T-helper 17 cell (primary cell): ENCODE data around the gene ERCC6. TPM values are rescaled to one million over a fixed set of nuclear protein-coding genes. Genes with fewer than 3 reads are reported as not detected.

ENCODE experiments used
- ATAC-seq: fragments of 150-1000 bp; cut with Tn5 transposase; 2 replicates; pipeline ENCODE4 v1.10.0; 2021; ENCODE audit warnings: mild to moderate bottlenecking, moderate library complexity
- DNase-seq, 3 donors: peaks; one replicate each; pipeline versions ENCODE4 v3.0.0 to v3.0.0-alpha.2; 2020 to 2021
- H3K9me3 ChIP-seq: one replicate; pipeline ENCODE4 v1.7.0; 2013; ENCODE audit warnings: low read length, mild to moderate bottlenecking; ENCODE audit not compliant: control insufficient read depth, poor library complexity, severe bottlenecking
- H3K27ac Mint-ChIP-seq: one replicate; pipeline ENCODE4 v1.8.0; 2022; ENCODE audit warnings: mild to moderate bottlenecking, moderate library complexity, mixed read lengths
- H3K27me3 Mint-ChIP-seq: one replicate; pipeline ENCODE4 v1.8.0; 2022; ENCODE audit warnings: mixed read lengths
- H3K36me3 Mint-ChIP-seq: one replicate; pipeline ENCODE4 v1.8.0; 2022; ENCODE audit warnings: low read depth, mixed read lengths
- H3K4me1 Mint-ChIP-seq: one replicate; pipeline ENCODE4 v1.8.0; 2022; ENCODE audit warnings: mild to moderate bottlenecking, mixed read lengths
- H3K4me3 Mint-ChIP-seq: one replicate; pipeline ENCODE4 v1.8.0; 2022; ENCODE audit warnings: mild to moderate bottlenecking, moderate library complexity, mixed read lengths
- total RNA-seq, 4 donors: library from RNA in 2 of 4; stranded (reverse) in 2 of 4; gene quantifications; one replicate each; pipeline ENCODE4 v1.2.3 and lab custom pipeline; 2022 to 2026

ERCC6 gene
- total RNA-seq, 2 donors from 2014 or later = 29.2 to 38.5 TPM

- Mint-ChIP-seq H3K4me3 (no peak overlapping the region), H3K27ac (no peak overlapping the region), H3K4me1 (peaks cover 24% of the 10 kb centered on the region), H3K36me3 (peaks cover 10% of the 10 kb centered on the region), H3K27me3 (no peaks in the 10 kb centered on the region)
- H3K9me3 ChIP-seq = no peaks in the 10 kb centered on the region
- ATAC-seq (no peak), DNase-seq (no peak)
Measured at GRCh38 chr10:49497358-49497757, 41.6 kb downstream of the ERCC6 start.

- Mint-ChIP-seq H3K4me3 (no peak overlapping the region), H3K4me1 (peaks cover 17% of the 10 kb centered on the region), H3K27ac (no peak overlapping the region), H3K36me3 (peaks cover 9% of the 10 kb centered on the region), H3K27me3 (no peaks in the 10 kb centered on the region)
- DNase-seq = no peak
- H3K9me3 ChIP-seq = no peaks in the 10 kb centered on the region
- ATAC-seq = no peak
Measured at GRCh38 chr10:49488056-49488717, 50.7 kb downstream of the ERCC6 start.

GRCh38 chr10:49486738-49487137, 52.2 kb downstream of the ERCC6 start:
- Mint-ChIP-seq H3K36me3 (peaks cover 10% of the 10 kb centered on the region), H3K27me3 (no peaks in the 10 kb centered on the region), H3K27ac (no peak overlapping the region), H3K4me1 (peaks cover 15% of the 10 kb centered on the region), H3K4me3 (no peak overlapping the region)
- no peak for ATAC-seq
- H3K9me3 ChIP-seq = no peaks in the 10 kb centered on the region
- no peak for DNase-seq

GRCh38 chr10:49486009-49486408, 52.9 kb downstream of the ERCC6 start:
- no peak for DNase-seq
- H3K9me3 ChIP-seq = no peaks in the 10 kb centered on the region
- no peaks in the 10 kb centered on the region for H3K27me3 Mint-ChIP-seq
- H3K4me3 Mint-ChIP-seq = no peak overlapping the region
- no peak for ATAC-seq
- H3K27ac Mint-ChIP-seq = no peak overlapping the region
- H3K36me3 Mint-ChIP-seq = peaks cover 12% of the 10 kb centered on the region
- peaks cover 17% of the 10 kb centered on the region for H3K4me1 Mint-ChIP-seq

- Mint-ChIP-seq H3K27me3 (no peaks in the 10 kb centered on the region), H3K4me3 (no peak overlapping the region), H3K4me1 (peaks cover 17% of the 10 kb centered on the region), H3K27ac (no peak overlapping the region), H3K36me3 (peaks cover 10% of the 10 kb centered on the region)
- H3K9me3 ChIP-seq = no peaks in the 10 kb centered on the region
- ATAC-seq = no peak
- DNase-seq = no peak
Measured at GRCh38 chr10:49484486-49485235, 54.3 kb downstream of the ERCC6 start.

- Mint-ChIP-seq H3K4me3 (no peak overlapping the region), H3K27me3 (no peaks in the 10 kb centered on the region), H3K27ac (no peak overlapping the region), H3K4me1 (peaks cover 6% of the 10 kb centered on the region), H3K36me3 (peaks cover 31% of the 10 kb centered on the region)
- no peak for ATAC-seq
- DNase-seq = no peak
- no peaks in the 10 kb centered on the region for H3K9me3 ChIP-seq
Measured at GRCh38 chr10:49478819-49479218, 60.1 kb downstream of the ERCC6 start.

GRCh38 chr10:49474901-49475300, 64.0 kb downstream of the ERCC6 start:
- ATAC-seq (no peak), DNase-seq (no peak)
- Mint-ChIP-seq H3K4me1 (peaks cover 5% of the 10 kb centered on the region), H3K4me3 (no peak overlapping the region), H3K27ac (no peak overlapping the region), H3K27me3 (no peaks in the 10 kb centered on the region), H3K36me3 (peaks cover 42% of the 10 kb centered on the region)
- H3K9me3 ChIP-seq = no peaks in the 10 kb centered on the region

- ATAC-seq (no peak), DNase-seq (no peak)
- Mint-ChIP-seq H3K27ac (no peak overlapping the region), H3K4me1 (peaks cover 3% of the 10 kb centered on the region), H3K36me3 (peaks cover 31% of the 10 kb centered on the region), H3K4me3 (no peak overlapping the region), H3K27me3 (no peaks in the 10 kb centered on the region)
- no peaks in the 10 kb centered on the region for H3K9me3 ChIP-seq
Measured at GRCh38 chr10:49471532-49471931, 67.4 kb downstream of the ERCC6 start.

- ATAC-seq (no peak), DNase-seq (no peak)
- H3K27me3 Mint-ChIP-seq = no peaks in the 10 kb centered on the region
- no peak overlapping the region for H3K4me3 Mint-ChIP-seq
- H3K9me3 ChIP-seq = no peaks in the 10 kb centered on the region
- H3K27ac Mint-ChIP-seq = no peak overlapping the region
- peaks cover 22% of the 10 kb centered on the region for H3K36me3 Mint-ChIP-seq
- H3K4me1 Mint-ChIP-seq = no peaks in the 10 kb centered on the region
Measured at GRCh38 chr10:49465736-49466135, 73.2 kb downstream of the ERCC6 start.

Other genes starting within 250 kb of the ERCC6 start
- not detected for gene C10orf71, start 240.0 kb downstream of the ERCC6 start, total RNA-seq
- not detected for gene DRGX, start 143.0 kb downstream of the ERCC6 start, total RNA-seq
- not detected for gene SLC18A3, start 71.2 kb upstream of the ERCC6 start, total RNA-seq
- not detected for gene CHAT, start 74.9 kb upstream of the ERCC6 start, total RNA-seq
- not detected for gene C10orf53, start 140.5 kb upstream of the ERCC6 start, total RNA-seq
- gene OGDHL, start 223.2 kb upstream of the ERCC6 start, total RNA-seq = not detected